GM19043 (cell line): Measurements from ENCODE around the gene CACHD1.

Experiments used
- ATAC-seq: cut with Tn5 transposase; IDR thresholded peaks from one replicate; pipeline ENCODE4 v1.9.1; 2021; ENCODE audit warnings: low read depth; ENCODE audit not compliant: unreplicated experiment

CACHD1 gene

GRCh38 chr1:64472805-64473204 lies 2.9 kb downstream of the CACHD1 start:
- no peak for ATAC-seq

DNA sequence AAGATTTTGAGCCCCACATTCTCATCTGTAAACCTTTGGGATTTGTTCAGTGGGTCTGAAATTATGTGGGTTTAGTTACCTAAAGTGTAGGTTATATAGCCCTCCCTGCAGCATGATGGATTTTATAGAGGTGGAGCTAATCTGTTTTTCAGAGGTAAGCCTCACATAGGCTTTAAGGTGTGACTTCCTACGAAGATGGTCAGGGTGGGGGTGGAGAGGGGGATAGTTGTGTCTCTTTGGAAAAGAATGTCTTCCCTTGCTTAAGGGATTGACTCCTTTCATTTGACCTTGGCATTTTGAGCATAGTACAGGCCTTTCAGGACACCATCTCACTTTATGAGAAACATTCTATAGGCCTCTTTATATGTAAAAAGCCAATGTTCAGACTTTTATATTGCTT lies 3.4 kb downstream of the CACHD1 start:
- no peak for ATAC-seq

DNA sequence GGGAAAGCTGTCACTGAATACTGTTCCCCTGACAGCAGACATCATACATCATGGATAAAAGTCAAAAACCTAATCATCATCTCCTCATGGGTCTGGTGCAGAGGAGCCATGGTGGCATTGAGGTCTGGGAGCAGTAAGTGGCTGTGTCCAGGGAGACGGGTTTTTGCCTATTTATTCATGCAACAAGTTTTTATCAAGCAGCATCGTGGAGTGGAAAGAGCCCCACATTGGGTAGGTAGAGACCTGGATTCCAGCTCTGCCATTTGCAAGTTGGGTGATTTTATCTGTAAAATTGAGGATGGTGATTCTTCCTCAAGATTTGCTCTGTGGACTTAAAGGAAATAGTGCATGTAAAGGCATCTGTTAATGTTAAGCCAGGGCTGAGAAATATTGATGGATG lies 4.2 kb downstream of the CACHD1 start:
- ATAC-seq: no peak

GRCh38 chr1:64474665-64475439 lies 4.9 kb downstream of the CACHD1 start:
- ATAC-seq: no peak

DNA sequence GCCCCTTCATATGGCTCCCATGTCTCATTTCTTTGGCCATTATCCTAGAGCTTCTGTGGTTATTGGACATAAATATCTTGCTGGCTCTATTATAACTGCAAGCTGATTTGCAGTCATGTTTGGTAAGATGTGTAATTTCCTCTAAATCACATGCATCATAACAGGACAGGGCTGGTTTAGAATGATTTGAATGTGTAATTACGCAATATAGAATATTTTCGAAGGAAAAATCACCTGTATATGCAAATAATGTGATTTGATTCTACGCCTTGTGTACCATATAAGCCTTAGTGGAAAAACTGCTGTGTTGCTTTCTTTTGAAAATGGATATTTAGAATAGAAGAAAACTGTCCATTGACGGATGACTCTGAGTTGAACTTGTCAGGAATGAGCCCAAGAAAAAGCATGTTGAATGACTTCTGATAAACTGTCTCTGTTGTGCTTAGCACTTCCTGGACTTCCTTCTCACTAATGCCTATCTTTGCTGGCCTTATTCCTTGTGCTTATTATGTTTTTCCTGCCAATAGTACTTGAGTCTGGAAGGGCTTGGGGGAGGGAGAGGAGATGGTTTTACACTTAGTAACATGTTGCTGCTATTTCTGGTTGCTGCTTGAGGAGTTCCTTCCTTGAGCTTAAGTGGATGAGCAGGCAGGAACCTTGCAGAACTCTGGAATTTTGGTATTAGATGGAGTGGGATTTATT lies 6.5 kb downstream of the CACHD1 start:
- no peak for ATAC-seq

GRCh38 chr1:64478594-64479470 lies 8.9 kb downstream of the CACHD1 start:
- no peak for ATAC-seq

- ATAC-seq: no peak
These were observed 9.9 kb downstream of the CACHD1 start for GRCh38 chr1:64479874-64480273.

DNA sequence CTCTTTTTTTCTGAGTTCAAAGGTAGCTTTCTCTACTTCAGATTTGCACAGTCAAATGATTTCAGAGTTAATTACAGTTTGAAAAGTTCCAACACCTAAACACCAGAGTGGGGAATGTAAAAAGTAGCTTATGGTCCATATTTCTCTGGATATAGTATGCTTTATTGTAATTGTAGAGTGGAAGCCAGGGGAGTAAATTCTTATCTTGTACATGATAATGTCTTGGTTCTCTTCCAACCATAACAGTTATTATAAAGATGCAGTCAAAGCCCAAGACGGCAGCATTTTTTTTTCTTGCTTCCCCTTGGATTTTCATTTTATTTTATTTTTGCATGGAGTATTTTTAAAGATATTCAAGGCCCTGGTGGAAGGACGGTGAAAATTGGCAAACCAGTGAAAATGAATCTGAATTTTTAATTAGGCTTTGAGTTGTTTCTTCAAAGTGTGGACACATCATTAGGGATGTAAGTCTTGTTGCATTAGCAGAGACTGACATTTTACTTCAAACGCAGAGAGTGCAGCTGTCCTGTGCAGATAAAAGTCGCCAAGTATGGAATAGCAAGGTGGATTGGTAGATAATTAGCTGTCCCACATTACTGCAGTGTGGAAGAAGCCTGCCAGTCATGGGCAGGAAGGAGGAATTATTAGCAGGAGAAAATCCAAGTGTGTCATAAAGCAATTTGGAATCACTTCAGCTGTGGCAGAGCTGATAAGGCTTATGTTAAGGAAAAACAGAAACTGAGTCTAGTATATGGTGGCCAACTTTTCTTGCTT lies 11.3 kb downstream of the CACHD1 start:
- ATAC-seq: no peak

DNA sequence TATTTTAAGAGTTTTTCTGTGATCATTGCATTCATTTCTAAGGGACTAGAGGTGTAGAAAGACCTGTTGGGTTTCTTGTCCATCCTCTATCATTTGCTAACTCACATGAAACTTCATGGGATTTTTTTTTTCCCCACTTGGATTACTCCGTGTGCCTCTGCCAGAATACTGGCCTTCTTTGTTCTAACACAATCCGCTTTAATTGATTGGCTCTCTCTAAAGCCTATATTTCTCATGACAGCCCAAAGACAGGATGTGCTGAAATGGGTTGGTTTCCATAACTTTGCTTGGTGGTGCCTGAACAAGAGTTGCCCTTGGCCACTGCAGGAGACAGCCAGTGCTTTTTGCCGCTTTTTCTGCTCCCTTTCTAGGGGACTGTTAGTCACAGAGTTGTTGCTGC lies 12.2 kb downstream of the CACHD1 start:
- no peak for ATAC-seq

DNA sequence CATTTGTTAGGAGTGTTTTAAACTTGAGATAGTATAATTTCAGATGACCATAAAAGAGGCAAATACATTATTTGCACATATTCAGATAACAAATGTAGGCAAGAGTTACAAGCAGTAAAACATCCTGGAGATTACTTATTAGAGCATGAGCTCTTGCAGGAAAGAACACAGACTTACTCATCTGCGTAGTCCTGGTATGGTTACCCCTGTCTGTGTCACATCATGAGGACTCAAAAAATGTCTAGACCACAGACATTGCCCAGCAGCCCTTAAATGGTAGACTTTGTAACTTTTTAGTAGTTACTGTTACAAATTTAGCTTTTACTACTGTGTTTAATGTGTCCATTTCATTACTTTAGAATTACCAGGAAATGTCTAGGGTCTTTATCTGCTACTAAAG lies 12.8 kb downstream of the CACHD1 start:
- ATAC-seq: no peak

- no peak for ATAC-seq
These were observed 13.9 kb downstream of the CACHD1 start for GRCh38 chr1:64483731-64484414.

- ATAC-seq: no peak
These were observed 14.7 kb downstream of the CACHD1 start for GRCh38 chr1:64484651-64485050.

DNA sequence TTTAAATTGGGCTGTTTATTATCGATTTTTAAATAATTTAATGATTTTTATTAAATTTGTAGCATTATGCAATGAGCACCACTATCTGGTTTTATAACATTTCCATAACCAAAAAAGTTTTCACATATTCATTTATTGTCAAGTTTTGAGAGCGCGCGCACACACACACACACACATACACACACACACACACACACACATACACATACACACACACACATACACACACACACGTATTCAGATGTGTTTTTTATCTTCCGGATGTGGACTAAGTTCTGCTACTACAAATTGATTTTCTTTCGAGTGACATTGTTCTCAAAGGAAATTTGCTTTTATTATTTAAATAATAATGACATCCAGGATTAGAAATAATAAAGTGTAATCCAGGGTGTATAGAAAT lies 16.3 kb downstream of the CACHD1 start:
- ATAC-seq: no peak

GRCh38 chr1:64487061-64487460 lies 17.1 kb downstream of the CACHD1 start:
- no peak for ATAC-seq

DNA sequence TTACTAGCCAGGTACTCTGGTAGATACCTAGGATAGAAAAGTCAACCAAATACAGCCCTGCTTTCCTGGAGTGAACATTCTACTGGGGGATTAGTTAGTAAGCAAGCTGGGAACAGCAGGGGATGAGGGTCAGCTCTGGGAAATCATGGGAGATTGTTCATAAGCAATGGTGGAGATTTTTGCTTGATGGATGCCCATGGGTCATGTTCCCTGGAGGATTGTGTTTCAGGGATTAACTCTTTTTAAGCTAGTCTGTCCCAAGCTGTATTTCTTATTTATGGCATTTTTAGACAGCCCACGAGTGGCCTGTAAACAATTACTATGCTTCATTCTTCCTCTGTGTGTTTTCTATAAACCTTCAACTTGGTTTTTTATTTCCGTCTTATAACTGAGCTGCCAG lies 18.9 kb downstream of the CACHD1 start:
- no peak for ATAC-seq

- no peak for ATAC-seq
These were observed 19.8 kb downstream of the CACHD1 start for GRCh38 chr1:64489707-64490106.

DNA sequence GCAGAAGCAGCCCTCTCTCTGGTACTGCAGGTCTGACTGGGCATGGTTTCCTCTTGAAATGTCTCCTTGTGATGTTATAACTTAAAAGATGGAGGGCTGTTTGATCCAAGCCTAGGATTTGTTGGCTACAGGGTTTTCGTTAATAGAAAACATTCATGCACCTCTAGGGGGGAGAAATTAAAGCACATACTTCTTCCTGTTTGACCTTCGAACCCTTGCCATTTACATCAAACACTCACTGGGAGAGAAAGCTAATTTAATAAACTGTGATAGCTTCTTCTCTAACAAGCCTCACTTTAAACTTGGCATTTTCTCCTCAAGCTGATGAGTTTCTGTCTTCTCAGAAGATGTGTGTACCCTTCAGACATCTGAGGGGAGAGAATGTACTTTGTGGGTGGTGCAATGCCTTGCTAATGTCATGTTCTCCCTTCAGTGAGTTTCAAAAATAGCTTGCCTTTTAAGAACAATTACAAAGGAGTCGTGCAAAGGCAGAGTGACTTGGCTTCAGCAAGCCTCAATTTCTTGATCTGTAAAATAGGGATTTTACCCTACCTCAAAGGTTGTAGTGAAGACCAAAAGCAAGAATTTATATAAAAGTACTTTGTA lies 20.4 kb downstream of the CACHD1 start:
- no peak for ATAC-seq

GRCh38 chr1:64492424-64492823 lies 22.5 kb downstream of the CACHD1 start:
- ATAC-seq: no peak

DNA sequence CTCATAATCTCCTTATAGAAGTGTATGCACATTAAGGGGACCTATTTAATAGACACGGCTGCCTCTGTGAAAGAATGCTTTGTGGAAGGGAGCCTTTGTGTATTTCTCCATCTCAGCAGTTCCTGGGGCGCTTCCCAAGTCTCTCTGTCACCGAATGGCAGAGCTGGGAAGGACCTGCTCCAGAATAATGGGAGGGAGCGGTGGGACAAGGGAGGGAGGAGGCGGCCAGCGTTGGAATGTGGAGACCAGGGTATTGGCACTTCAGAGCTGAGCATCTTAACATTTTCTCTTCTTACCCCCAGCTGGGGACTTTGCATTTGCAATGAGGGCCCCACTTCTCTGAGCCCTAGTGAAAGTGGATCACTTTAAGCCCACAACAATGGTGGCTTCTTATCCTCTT lies 23.9 kb downstream of the CACHD1 start:
- ATAC-seq: no peak

DNA sequence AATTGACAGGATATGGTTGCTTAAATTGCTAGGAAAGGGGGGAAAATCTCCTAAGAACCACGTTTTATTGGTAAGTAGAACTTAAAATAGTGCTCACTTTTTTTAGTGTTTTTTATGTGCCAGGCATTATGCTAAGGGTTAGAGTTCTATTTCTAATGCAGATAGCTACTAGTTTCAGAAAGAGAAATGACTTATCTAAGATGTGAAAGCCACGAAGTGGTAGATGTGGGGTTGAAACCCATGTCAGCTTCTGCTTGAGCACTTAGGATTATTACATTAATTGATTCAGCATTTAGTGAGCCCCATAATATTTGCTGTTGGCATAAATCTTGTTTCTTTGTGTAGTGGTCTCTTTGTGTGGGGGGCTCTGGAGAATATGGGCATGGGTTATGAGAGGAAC lies 24.7 kb downstream of the CACHD1 start:
- ATAC-seq: no peak
